PC-9 (cell line): Measurements from ENCODE around the gene IGFBP4. TPM values are rescaled to one million over a fixed set of nuclear protein-coding genes. Genes with fewer than 3 reads are reported as not detected.

Experiments used
- BruUV-seq: library from RNA; stranded (reverse); fragments of 400-500 nt; replicated peaks from 2 replicates; lab custom pipeline; 2021; lab: Mats Ljungman, UMichigan
- CTCF ChIA-PET: fragments of 300-600 bp; sonication (Branson Sonifier 250); formaldehyde crosslinking; loops from one replicate; lab custom pipeline; 2022; ENCODE audit warnings: antibody characterized with exemption; lab: Charles Lee
- POLR2A ChIA-PET: fragments of 300-600 bp; sonication (Branson Sonifier 250); formaldehyde crosslinking; loops from one replicate; lab custom pipeline; 2022; ENCODE audit warnings: antibody characterized with exemption; ENCODE audit not compliant: unreplicated experiment; lab: Charles Lee
- DNase-seq, 2 experiments: peaks; one replicate each; pipeline versions ENCODE4 v3.0.0 to v3.0.0-alpha.2; 2015 to 2022; ENCODE audit warnings: mixed read lengths in 1 of 2
- H2AFZ ChIP-seq: fragments of 200-600 bp; sonication (generic); 2 replicates; pipeline ENCODE4 v1.8.1; 2017; ENCODE audit warnings: antibody characterized with exemption
- H3F3A ChIP-seq: fragments of 200-600 bp; sonication (generic); 2 replicates; pipeline ENCODE4 v1.8.1; 2017; ENCODE audit warnings: antibody characterized with exemption, mild to moderate bottlenecking, low read depth; ENCODE audit not compliant: insufficient read depth
- H3K27ac ChIP-seq: fragments of 200-600 bp; sonication (generic); 2 replicates; pipeline ENCODE4 v1.6.1; 2016; ENCODE audit warnings: mixed run types
- H3K27me3 ChIP-seq: fragments of 200-600 bp; sonication (generic); 2 replicates; pipeline ENCODE4 v1.6.1; 2016; ENCODE audit warnings: low read depth, mixed run types; ENCODE audit not compliant: insufficient read depth
- H3K36me3 ChIP-seq: fragments of 200-600 bp; sonication (generic); 2 replicates; pipeline ENCODE4 v1.6.1; 2016; ENCODE audit warnings: low read depth, mixed run types
- H3K4me1 ChIP-seq: fragments of 200-600 bp; sonication (generic); replicated peaks from 2 replicates; pipeline ENCODE4 v1.6.1; 2016; ENCODE audit warnings: mixed run types; ENCODE audit not compliant: insufficient read depth
- H3K4me2 ChIP-seq: fragments of 200-600 bp; sonication (generic); 2 replicates; pipeline ENCODE4 v1.6.1; 2017; ENCODE audit warnings: mixed run types
- H3K4me3 ChIP-seq: fragments of 200-600 bp; sonication (generic); 2 replicates; pipeline ENCODE4 v1.6.1; 2016; ENCODE audit warnings: mixed run types
- H3K79me2 ChIP-seq: fragments of 200-600 bp; sonication (generic); 2 replicates; pipeline ENCODE4 v1.6.1; 2017; ENCODE audit warnings: low read depth, mixed run types
- H3K9me2 ChIP-seq: fragments of 200-600 bp; sonication (generic); 2 replicates; pipeline ENCODE4 v1.8.1; 2017; ENCODE audit warnings: mild to moderate bottlenecking; ENCODE audit not compliant: insufficient read depth
- H3K9me3 ChIP-seq: fragments of 200-600 bp; sonication (generic); 2 replicates; pipeline ENCODE4 v1.8.1; 2016; ENCODE audit warnings: low read depth; ENCODE audit not compliant: insufficient read depth
- H4K20me1 ChIP-seq: fragments of 200-600 bp; sonication (generic); 2 replicates; pipeline ENCODE4 v1.8.1; 2017; ENCODE audit not compliant: insufficient read depth
- EZH2 ChIP-seq: fragments of 200-600 bp; sonication (generic); IDR thresholded peaks from 2 replicates; pipeline ENCODE4 v1.8.0; 2017; ENCODE audit warnings: antibody characterized with exemption, low read depth
- intact Hi-C: fragments of 100-400 bp; cut with micrococcal nuclease; formaldehyde crosslinking; loops from one replicate; pipeline ENCODE4 v1.10.0; 2022; ENCODE audit not compliant: unreplicated experiment
- total RNA-seq: library from RNA; stranded (reverse); gene quantifications from 2 replicates; pipeline ENCODE4 v1.2.3, GENCODE V29; 2021
- TF ChIP-seq, protein P1 (sequence below): fragments of 200-600 bp; sonication (generic); conservative IDR thresholded peaks from 2 replicates; pipeline ENCODE4 v1.6.1; 2017; ENCODE audit warnings: mixed run types, antibody characterized with exemption, mild to moderate bottlenecking, moderate library complexity

IGFBP4 gene
- total RNA-seq, 1 experiment from 2014 or later, result 138 TPM

DNA sequence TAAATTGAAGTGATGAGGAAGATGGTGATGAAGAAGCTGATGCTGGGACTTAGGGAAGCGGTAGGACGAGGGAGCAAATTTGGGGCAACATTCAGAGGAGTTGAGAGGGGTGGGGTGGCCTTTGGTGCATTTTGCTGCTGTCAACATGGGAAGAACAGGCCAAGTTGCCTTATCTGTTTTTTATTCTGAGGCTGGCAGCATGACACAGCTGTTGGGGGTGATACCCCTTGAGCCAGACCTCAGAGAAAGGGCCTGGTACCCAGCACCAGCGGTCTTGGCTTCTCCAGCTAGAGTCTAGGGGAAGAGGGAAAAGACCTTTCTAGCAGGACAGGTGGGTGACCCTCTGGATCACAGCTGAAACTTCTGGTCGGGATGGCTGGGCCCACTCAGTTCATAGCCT is 4.6 kb downstream of the IGFBP4 start:
- no peak overlapping the region for H3K4me2 ChIP-seq
- no peaks in the 10 kb centered on the region for H3K9me3 ChIP-seq
- no peaks in the 10 kb centered on the region for H3K27me3 ChIP-seq
- CTCF ChIA-PET, result no interaction called here
- H3K9me2 ChIP-seq, result no peaks in the 10 kb centered on the region
- no peaks in the 10 kb centered on the region for H4K20me1 ChIP-seq
- no TSS peak for BruUV-seq
- peaks cover 3% of the 10 kb centered on the region; the same call in 1 of the 2 replicates for H3F3A ChIP-seq
- intact Hi-C loops, result no loop called here
- POLR2A ChIA-PET, result interaction anchor here (0.7 kb wide), 1 partner anchor 213 kb away, joined by 6 read pairs; no protein-coding TSS in a partner anchor
- H3K36me3 ChIP-seq, result no peaks in the 10 kb centered on the region
- no peak overlapping the region for H3K4me3 ChIP-seq
- DNase-seq, result no peak
- no peak overlapping the region for H3K27ac ChIP-seq
- peaks cover 38% of the 10 kb centered on the region for H3K4me1 ChIP-seq
- no peak for TF ChIP-seq EZH2
- TF ChIP-seq, protein P1, sequence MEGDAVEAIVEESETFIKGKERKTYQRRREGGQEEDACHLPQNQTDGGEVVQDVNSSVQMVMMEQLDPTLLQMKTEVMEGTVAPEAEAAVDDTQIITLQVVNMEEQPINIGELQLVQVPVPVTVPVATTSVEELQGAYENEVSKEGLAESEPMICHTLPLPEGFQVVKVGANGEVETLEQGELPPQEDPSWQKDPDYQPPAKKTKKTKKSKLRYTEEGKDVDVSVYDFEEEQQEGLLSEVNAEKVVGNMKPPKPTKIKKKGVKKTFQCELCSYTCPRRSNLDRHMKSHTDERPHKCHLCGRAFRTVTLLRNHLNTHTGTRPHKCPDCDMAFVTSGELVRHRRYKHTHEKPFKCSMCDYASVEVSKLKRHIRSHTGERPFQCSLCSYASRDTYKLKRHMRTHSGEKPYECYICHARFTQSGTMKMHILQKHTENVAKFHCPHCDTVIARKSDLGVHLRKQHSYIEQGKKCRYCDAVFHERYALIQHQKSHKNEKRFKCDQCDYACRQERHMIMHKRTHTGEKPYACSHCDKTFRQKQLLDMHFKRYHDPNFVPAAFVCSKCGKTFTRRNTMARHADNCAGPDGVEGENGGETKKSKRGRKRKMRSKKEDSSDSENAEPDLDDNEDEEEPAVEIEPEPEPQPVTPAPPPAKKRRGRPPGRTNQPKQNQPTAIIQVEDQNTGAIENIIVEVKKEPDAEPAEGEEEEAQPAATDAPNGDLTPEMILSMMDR, result no peak
- H2AFZ ChIP-seq, result no peak overlapping the region
- H3K79me2 ChIP-seq, result no peaks in the 10 kb centered on the region; the same call in none of the 2 replicates

DNA sequence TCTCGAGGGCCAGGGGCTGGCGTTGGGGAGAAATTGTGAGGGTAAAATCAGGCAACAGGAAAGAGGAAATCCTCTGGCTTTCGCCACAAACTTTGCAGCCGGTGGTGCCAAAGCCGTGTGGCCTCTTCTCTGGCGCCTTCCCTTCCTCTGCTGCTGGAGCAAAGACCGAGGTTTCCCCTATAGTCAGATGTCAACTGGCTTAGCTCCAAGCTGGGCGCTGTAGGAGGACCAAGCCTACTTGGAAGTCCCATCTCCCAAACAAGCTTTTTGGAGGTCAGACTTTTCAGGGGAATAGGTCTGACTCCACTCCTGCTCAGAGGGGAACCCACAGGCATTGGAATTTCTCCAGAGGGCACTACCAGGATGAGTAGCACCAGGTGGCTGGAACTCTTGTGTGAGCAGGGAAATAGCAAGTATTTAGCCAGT is 5.0 kb downstream of the IGFBP4 start:
- peaks cover 3% of the 10 kb centered on the region; the same call in 1 of the 2 replicates for H3F3A ChIP-seq
- H3K36me3 ChIP-seq, result no peaks in the 10 kb centered on the region
- no peak overlapping the region for H2AFZ ChIP-seq
- no TSS peak for BruUV-seq
- H3K27ac ChIP-seq, result no peak overlapping the region
- intact Hi-C loops, result no loop called here
- CTCF ChIA-PET, result interaction anchor here (0.9 kb wide), 1 partner anchor 28 kb away, joined by 5 read pairs; no protein-coding TSS in a partner anchor
- no peaks in the 10 kb centered on the region for H3K27me3 ChIP-seq
- no peaks in the 10 kb centered on the region; the same call in none of the 2 replicates for H3K79me2 ChIP-seq
- no peak overlapping the region for H3K4me3 ChIP-seq
- POLR2A ChIA-PET, result interaction anchor here (0.7 kb wide), 1 partner anchor 213 kb away, joined by 6 read pairs; no protein-coding TSS in a partner anchor
- H3K9me3 ChIP-seq, result no peaks in the 10 kb centered on the region
- peaks cover 42% of the 10 kb centered on the region for H3K4me1 ChIP-seq
- no peak for DNase-seq
- H3K9me2 ChIP-seq, result no peaks in the 10 kb centered on the region
- no peak for TF ChIP-seq EZH2
- TF ChIP-seq, protein P1, result no peak
- no peaks in the 10 kb centered on the region for H4K20me1 ChIP-seq
- no peak overlapping the region for H3K4me2 ChIP-seq

DNA sequence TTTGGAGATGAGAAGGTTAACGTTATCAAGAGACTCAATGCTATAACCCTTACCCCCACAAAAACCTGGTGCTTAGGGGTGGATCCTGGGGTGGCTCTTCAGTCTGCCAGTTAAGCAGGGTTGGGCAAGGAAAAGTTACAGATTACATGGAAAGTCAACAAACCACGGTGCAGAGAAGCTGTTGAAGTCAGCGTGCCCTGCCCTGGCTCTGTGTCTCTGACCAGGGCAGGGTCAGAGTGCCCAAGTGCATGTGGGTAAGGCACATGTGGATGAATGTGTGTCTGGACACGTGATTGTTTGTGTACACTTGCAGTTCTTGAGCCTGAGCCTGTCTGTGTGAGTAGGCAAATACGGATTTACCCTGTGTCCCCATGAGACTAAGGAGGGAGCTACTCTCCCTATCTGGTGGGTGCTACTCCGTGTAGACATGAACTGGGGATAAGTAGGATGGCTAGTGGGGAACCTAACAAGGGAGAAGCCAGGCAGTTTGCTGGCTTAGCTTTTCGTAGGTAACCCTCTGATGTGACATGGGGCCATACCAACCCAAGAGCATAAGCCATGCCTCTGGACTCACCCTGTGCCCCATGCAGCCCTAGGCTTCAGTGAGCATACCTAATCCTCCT is 5.5 kb downstream of the IGFBP4 start:
- ChIA-PET CTCF (interaction anchor here (0.6 to 0.9 kb wide), 2 partner anchors 28 to 159 kb away, joined by 5 to 12 read pairs; no protein-coding TSS in a partner anchor), POLR2A (no interaction called here)
- no peaks in the 10 kb centered on the region for H3K9me2 ChIP-seq
- no peaks in the 10 kb centered on the region for H4K20me1 ChIP-seq
- intact Hi-C loops, result no loop called here
- H3K9me3 ChIP-seq, result no peaks in the 10 kb centered on the region
- H3K4me2 ChIP-seq, result no peak overlapping the region
- DNase-seq, result no peak
- H3K27me3 ChIP-seq, result no peaks in the 10 kb centered on the region
- no TSS peak for BruUV-seq
- no peak for TF ChIP-seq EZH2
- TF ChIP-seq, protein P1, result no peak
- no peaks in the 10 kb centered on the region for H3K36me3 ChIP-seq
- H3K4me3 ChIP-seq, result no peak overlapping the region
- no peaks in the 10 kb centered on the region; the same call in none of the 2 replicates for H3K79me2 ChIP-seq
- no peak overlapping the region for H2AFZ ChIP-seq
- peaks cover 47% of the 10 kb centered on the region for H3K4me1 ChIP-seq
- H3F3A ChIP-seq, result peaks cover 3% of the 10 kb centered on the region; the same call in 1 of the 2 replicates
- H3K27ac ChIP-seq, result no peak overlapping the region
